ENCODE measurements around the gene CYP26B1. TPM values are rescaled to one million over a fixed set of nuclear protein-coding genes. Genes with fewer than 3 reads are reported as not detected.

The CYP26B1 gene
- total RNA-seq, 1 experiment from 2014 or later = 2.7 TPM

DNA sequence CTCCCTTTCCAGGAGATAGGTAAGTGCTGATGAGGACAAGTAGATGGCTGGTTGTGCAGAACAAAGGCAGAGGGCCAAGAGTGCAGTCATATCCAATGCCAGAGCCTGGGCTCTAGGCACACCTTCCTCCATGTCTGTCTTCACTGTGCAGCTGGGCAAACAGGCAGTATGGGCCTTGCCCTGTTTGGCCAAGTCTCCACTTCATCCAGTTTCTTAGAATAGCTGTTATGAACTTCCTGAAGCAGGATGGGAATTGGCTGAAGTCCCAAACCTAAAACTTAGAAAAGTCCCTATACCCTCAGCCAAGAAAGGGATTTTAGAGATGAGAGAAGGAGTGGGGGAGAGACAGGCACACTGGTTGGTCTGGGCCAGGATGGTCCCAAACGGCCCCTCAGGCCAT, 37.5 kb upstream of the CYP26B1 start:
- no peak for DNase-seq (ENCODE audit: low spot score)
- Histone ChIP-seq H3K36me3 (ENCODE audit: insufficient read depth, low read length, poor library complexity, severe bottlenecking) (no peaks in the 10 kb centered on the region), H3K4me1 (ENCODE audit: insufficient read depth, low read length, poor library complexity, severe bottlenecking) (no peaks in the 10 kb centered on the region), H3K27me3 (replicated peaks; ENCODE audit: insufficient read depth, low read depth, low read length, poor library complexity) (no peaks in the 10 kb centered on the region), H3K9me3 (ENCODE audit: low read depth, low read length, poor library complexity, severe bottlenecking) (no peaks in the 10 kb centered on the region), H3K4me3 (ENCODE audit: low read depth, low read length, poor library complexity, severe bottlenecking) (no peak overlapping the region), H3K27ac (ENCODE audit: low read depth, low read length, poor library complexity, severe bottlenecking) (no peak overlapping the region)
- intact Hi-C loops (cut with micrococcal nuclease; ENCODE audit: unreplicated experiment) = no loop called here
- POLR2A ChIA-PET (ENCODE audit: low non-redundant PET) = no interaction called here
- BruUV-seq (replicated peaks) = no TSS peak
- TF ChIP-seq, protein P1, sequence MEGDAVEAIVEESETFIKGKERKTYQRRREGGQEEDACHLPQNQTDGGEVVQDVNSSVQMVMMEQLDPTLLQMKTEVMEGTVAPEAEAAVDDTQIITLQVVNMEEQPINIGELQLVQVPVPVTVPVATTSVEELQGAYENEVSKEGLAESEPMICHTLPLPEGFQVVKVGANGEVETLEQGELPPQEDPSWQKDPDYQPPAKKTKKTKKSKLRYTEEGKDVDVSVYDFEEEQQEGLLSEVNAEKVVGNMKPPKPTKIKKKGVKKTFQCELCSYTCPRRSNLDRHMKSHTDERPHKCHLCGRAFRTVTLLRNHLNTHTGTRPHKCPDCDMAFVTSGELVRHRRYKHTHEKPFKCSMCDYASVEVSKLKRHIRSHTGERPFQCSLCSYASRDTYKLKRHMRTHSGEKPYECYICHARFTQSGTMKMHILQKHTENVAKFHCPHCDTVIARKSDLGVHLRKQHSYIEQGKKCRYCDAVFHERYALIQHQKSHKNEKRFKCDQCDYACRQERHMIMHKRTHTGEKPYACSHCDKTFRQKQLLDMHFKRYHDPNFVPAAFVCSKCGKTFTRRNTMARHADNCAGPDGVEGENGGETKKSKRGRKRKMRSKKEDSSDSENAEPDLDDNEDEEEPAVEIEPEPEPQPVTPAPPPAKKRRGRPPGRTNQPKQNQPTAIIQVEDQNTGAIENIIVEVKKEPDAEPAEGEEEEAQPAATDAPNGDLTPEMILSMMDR (conservative IDR thresholded peaks at IDR 0.05; ENCODE audit: low read depth, low read length) = no peak
- TF ChIP-seq EZH2 (IDR thresholded peaks at IDR 0.05; ENCODE audit: borderline replicate concordance, low read depth, low read length, poor library complexity, severe bottlenecking) = no peak
- CTCF ChIA-PET = no interaction called here

DNA sequence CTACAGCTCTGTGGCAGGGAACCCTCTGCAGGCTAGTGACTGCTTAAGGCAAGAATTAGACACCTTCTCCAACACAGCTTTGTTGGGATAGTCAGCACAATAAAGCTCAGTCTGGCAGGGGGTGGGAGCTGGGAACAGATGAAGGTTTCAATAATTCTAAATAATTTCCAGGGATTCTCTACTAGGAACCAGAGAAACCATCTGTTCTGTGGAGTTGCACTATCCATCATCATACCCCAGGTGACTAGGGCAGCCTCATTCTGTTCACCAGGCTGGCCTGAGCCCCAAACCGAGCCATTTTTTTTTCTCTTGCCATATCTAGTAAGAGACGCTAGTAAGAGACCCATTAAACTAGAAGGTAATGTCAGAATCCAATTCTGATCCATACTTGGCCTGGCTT, 35.8 kb upstream of the CYP26B1 start:
- no TSS peak for BruUV-seq (replicated peaks)
- ChIA-PET POLR2A (ENCODE audit: low non-redundant PET) (no interaction called here), CTCF (no interaction called here)

DNA sequence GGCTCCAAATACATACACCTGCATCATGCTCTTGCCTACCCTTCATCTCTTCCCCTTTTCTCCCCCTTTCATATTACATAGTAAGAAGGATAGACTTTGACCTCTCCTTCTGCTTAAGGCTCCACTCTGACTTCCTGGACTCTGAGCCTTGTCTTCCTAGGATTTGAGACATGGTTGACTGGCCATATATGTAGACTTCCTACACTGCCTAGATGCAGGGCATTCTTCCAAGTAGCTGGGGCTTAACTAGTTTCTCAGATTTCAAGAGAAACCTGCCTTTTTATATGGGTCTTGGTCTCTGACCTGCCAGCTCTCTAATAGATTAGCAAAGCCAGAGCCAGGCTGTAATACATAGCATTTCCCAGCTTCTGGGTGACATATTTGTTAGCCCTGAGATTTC, 35.4 kb upstream of the CYP26B1 start:
- intact Hi-C loops (cut with micrococcal nuclease; ENCODE audit: unreplicated experiment) = no loop called here
- CTCF ChIA-PET = no interaction called here
- Histone ChIP-seq H3K27ac (ENCODE audit: low read depth, low read length, poor library complexity, severe bottlenecking) (no peak overlapping the region), H3K9me3 (ENCODE audit: low read depth, low read length, poor library complexity, severe bottlenecking) (no peaks in the 10 kb centered on the region), H3K4me1 (ENCODE audit: insufficient read depth, low read length, poor library complexity, severe bottlenecking) (no peaks in the 10 kb centered on the region), H3K36me3 (ENCODE audit: insufficient read depth, low read length, poor library complexity, severe bottlenecking) (peaks cover 14% of the 10 kb centered on the region), H3K27me3 (replicated peaks; ENCODE audit: insufficient read depth, low read depth, low read length, poor library complexity) (no peaks in the 10 kb centered on the region), H3K4me3 (ENCODE audit: low read depth, low read length, poor library complexity, severe bottlenecking) (no peak overlapping the region)
- no peak for DNase-seq (ENCODE audit: low spot score)
- TF ChIP-seq EZH2 (IDR thresholded peaks at IDR 0.05; ENCODE audit: borderline replicate concordance, low read depth, low read length, poor library complexity, severe bottlenecking) = no peak
- TF ChIP-seq, protein P1 (conservative IDR thresholded peaks at IDR 0.05; ENCODE audit: low read depth, low read length) = no peak
- BruUV-seq (replicated peaks) = no TSS peak
- POLR2A ChIA-PET (ENCODE audit: low non-redundant PET) = no interaction called here

More for the DNA sequence above, 35.8 kb upstream of the CYP26B1 start:
- Histone ChIP-seq H3K9me3 (ENCODE audit: low read depth, low read length, poor library complexity, severe bottlenecking) (no peaks in the 10 kb centered on the region), H3K4me1 (ENCODE audit: insufficient read depth, low read length, poor library complexity, severe bottlenecking) (no peaks in the 10 kb centered on the region), H3K27me3 (replicated peaks; ENCODE audit: insufficient read depth, low read depth, low read length, poor library complexity) (no peaks in the 10 kb centered on the region), H3K36me3 (ENCODE audit: insufficient read depth, low read length, poor library complexity, severe bottlenecking) (peaks cover 10% of the 10 kb centered on the region), H3K27ac (ENCODE audit: low read depth, low read length, poor library complexity, severe bottlenecking) (no peak overlapping the region), H3K4me3 (ENCODE audit: low read depth, low read length, poor library complexity, severe bottlenecking) (no peak overlapping the region)
- intact Hi-C loops (cut with micrococcal nuclease; ENCODE audit: unreplicated experiment) = no loop called here
- no peak for DNase-seq (ENCODE audit: low spot score)
- TF ChIP-seq EZH2 (IDR thresholded peaks at IDR 0.05; ENCODE audit: borderline replicate concordance, low read depth, low read length, poor library complexity, severe bottlenecking) = no peak
- TF ChIP-seq, protein P1 (conservative IDR thresholded peaks at IDR 0.05; ENCODE audit: low read depth, low read length) = no peak
